Spleen (tissue), 11 donors: ENCODE data around the gene SCN8A. TPM values are rescaled to one million over a fixed set of nuclear protein-coding genes. Genes with fewer than 3 reads are reported as not detected.

Experiments
- DNase-seq: peaks from one replicate; pipeline ENCODE4 v3.0.0-alpha.2; 2020
- H3K27ac ChIP-seq, 8 donors: fragments of 200-600 bp; sonication (generic) in 7 of 8; 1 replicate in 4 of 8; 2 replicates in 4 of 8; pipeline versions ENCODE4 v1.5.0 to v1.8.0; 2016 to 2021; ENCODE audit warnings: inconsistent platforms in 4 of 8, mild to moderate bottlenecking in 4 of 8, moderate library complexity in 1 of 8
- H3K27me3 ChIP-seq, 7 donors: fragments of 200-600 bp; sonication (generic) in 6 of 7; replicated peaks in 1 of 7; 1 replicate in 4 of 7; 2 replicates in 3 of 7; pipeline versions ENCODE4 v1.5.0 to v1.8.0; 2016 to 2021; ENCODE audit warnings: inconsistent platforms in 3 of 7, mild to moderate bottlenecking in 1 of 7
- H3K36me3 ChIP-seq, 6 donors: fragments of 200-600 bp; sonication (generic) in 5 of 6; 1 replicate in 4 of 6; 2 replicates in 2 of 6; pipeline versions ENCODE4 v1.5.0 to v1.8.0; 2016 to 2021; ENCODE audit warnings: inconsistent platforms in 2 of 6
- H3K4me1 ChIP-seq, 6 donors: fragments of 200-600 bp; sonication (generic) in 5 of 6; 1 replicate in 3 of 6; 2 replicates in 3 of 6; pipeline versions ENCODE4 v1.5.0 to v1.8.0; 2016 to 2021; ENCODE audit warnings: inconsistent platforms in 3 of 6
- H3K4me3 ChIP-seq, 8 donors: fragments of 200-600 bp; sonication (generic) in 7 of 8; 1 replicate in 4 of 8; 2 replicates in 4 of 8; pipeline versions ENCODE4 v1.5.0 to v1.8.0; 2016 to 2021; ENCODE audit warnings: inconsistent platforms in 4 of 8, mild to moderate bottlenecking in 4 of 8, moderate library complexity in 2 of 8
- H3K9me3 ChIP-seq, 8 donors: fragments of 200-600 bp; sonication (generic) in 7 of 8; 1 replicate in 4 of 8; 2 replicates in 4 of 8; pipeline versions ENCODE4 v1.5.0 to v1.8.0; 2016 to 2021; ENCODE audit warnings: inconsistent platforms in 4 of 8
- POLR2A ChIP-seq, 3 donors: fragments of 450-650 bp; IDR thresholded peaks; one replicate each; pipeline ENCODE4 v1.5.1; 2017; ENCODE audit warnings: antibody characterized with exemption in 3 of 3, mild to moderate bottlenecking in 1 of 3
- POLR2AphosphoS5 ChIP-seq, 3 donors: sonication (generic); formaldehyde crosslinking; IDR thresholded peaks; one replicate each; pipeline ENCODE4 v1.5.1; 2017; ENCODE audit warnings: antibody characterized with exemption in 3 of 3
- WGBS, 5 donors: extraction: QIAGEN DNeasy Blood & Tissue Kit in 3 of 5; methylation state at CpG; one replicate each; pipeline versions ENCODE4 v1.1.5 to v1.1.7; 2013 to 2018; 5-methylcytosine and 5-hydroxymethylcytosine counted together
- intact Hi-C: fragments of 100-400 bp; cut with DNase I; formaldehyde crosslinking; loops from one replicate; pipeline ENCODE4 v1.15.0; 2023; ENCODE audit warnings: low total_unique reads
- polyA plus RNA-seq, 3 donors: library from polyadenylated mRNA; stranded (reverse); fragments of 200-250 nt; gene quantifications; one replicate each; pipeline ENCODE4 v1.2.1, GENCODE V29; 2013
- total RNA-seq, 7 donors: library from RNA; depleted of rRNA in 3 of 7; stranded (reverse); fragments of >200 nt in 3 of 7; fragmentation: NEBNext Ultra II Directional in 4 of 7; extraction: Animal tissue kit (Norgen Biotek cat#: 25700) in 4 of 7; gene quantifications; one replicate each; pipeline versions ENCODE4 v1.1.0 to v1.2.1, GENCODE V29; 2016 to 2021
- TF ChIP-seq, protein P1 (sequence below), 11 experiments: fragments of 200-600 bp in 7 of 11; fragments of 450-650 bp in 4 of 11; sonication (generic) in 4 of 11; IDR thresholded peaks in 8 of 11; conservative IDR thresholded peaks in 3 of 11; 1 replicate in 7 of 11; 2 replicates in 4 of 11; pipeline versions ENCODE4 v1.4.0 to v1.8.0; 2016 to 2021; ENCODE audit warnings: antibody characterized with exemption in 11 of 11, inconsistent platforms in 4 of 11, mild to moderate bottlenecking in 1 of 11
- donor health status: healthy with polysubstance abuse.
- donor health status: DM: no; HTN: no; CAD: no; lungs with moderate emphysema.
- donor health status: DM: no; HTN: no; CAD: no.
- donor health status: Bipolar disorder and iron deficiency.
- donor health status: healthy.
- donor health status: DM: no; HTN: no; CAD: no.
- donor health status: DM: yes; HTN: yes; CAD: no.

The SCN8A gene
- total and polyA plus RNA-seq, 10 donors, result 0.17 to 4.7 (median 3.0) TPM

DNA sequence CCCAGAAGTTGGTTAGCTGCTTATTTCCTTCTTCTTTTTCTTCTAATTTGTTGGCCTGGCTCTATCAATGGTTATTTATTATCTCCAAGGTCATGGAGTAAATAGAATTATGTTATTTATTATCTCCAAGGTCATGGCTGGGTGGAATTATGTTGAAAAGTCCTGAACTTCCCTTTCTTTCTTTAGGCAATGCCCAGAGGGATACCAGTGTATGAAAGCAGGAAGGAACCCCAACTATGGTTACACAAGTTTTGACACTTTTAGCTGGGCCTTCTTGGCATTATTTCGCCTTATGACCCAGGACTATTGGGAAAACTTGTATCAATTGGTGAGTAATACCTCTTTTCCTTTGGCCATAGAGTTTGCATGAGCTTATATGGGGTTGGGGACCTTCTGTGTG, 111.6 kb downstream of the SCN8A start:
- no peak for DNase-seq
- TF ChIP-seq POLR2A (IDR thresholded peaks at IDR 0.05), result no peak
- TF ChIP-seq, protein P1, sequence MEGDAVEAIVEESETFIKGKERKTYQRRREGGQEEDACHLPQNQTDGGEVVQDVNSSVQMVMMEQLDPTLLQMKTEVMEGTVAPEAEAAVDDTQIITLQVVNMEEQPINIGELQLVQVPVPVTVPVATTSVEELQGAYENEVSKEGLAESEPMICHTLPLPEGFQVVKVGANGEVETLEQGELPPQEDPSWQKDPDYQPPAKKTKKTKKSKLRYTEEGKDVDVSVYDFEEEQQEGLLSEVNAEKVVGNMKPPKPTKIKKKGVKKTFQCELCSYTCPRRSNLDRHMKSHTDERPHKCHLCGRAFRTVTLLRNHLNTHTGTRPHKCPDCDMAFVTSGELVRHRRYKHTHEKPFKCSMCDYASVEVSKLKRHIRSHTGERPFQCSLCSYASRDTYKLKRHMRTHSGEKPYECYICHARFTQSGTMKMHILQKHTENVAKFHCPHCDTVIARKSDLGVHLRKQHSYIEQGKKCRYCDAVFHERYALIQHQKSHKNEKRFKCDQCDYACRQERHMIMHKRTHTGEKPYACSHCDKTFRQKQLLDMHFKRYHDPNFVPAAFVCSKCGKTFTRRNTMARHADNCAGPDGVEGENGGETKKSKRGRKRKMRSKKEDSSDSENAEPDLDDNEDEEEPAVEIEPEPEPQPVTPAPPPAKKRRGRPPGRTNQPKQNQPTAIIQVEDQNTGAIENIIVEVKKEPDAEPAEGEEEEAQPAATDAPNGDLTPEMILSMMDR (IDR thresholded peaks at IDR 0.05 in 8 of 11, conservative IDR thresholded peaks at IDR 0.05 in 3 of 11), result no peak
- TF ChIP-seq POLR2AphosphoS5 (IDR thresholded peaks at IDR 0.05), result no peak
- H3K9me3 ChIP-seq, result no peaks in the 10 kb centered on the region
- peaks cover 0 to 10% (median 3%) of the 10 kb centered on the region in 6 donors for H3K4me1 ChIP-seq
- intact Hi-C loops, result no loop called here
- H3K27me3 ChIP-seq, result no peaks in the 10 kb centered on the region
- H3K27ac ChIP-seq, result peak overlapping the region in 1 of 8 donors; percentile 24
- H3K36me3 ChIP-seq, result no peaks in the 10 kb centered on the region
- no peak overlapping the region for H3K4me3 ChIP-seq
- WGBS, 5 donors, result 36 to 79% (median 64%) methylated on average over 1 of the region's 1 CpG

GRCh38 chr12:51705450-51705849, 114.4 kb downstream of the SCN8A start:
- peak overlapping the region in 2 of 8 donors; percentile 0 to 48 for H3K27ac ChIP-seq
- H3K4me1 ChIP-seq, result peaks cover 0 to 10% (median 3%) of the 10 kb centered on the region in 6 donors
- 78 to 100% (median 98%) methylated on average over 1 of the region's 1 CpG for WGBS, 5 donors
- no peak overlapping the region for H3K4me3 ChIP-seq
- H3K36me3 ChIP-seq, result no peaks in the 10 kb centered on the region
- intact Hi-C loops, result no loop called here
- no peaks in the 10 kb centered on the region for H3K27me3 ChIP-seq
- no peak for DNase-seq
- no peaks in the 10 kb centered on the region for H3K9me3 ChIP-seq
- TF ChIP-seq, protein P1 (IDR thresholded peaks at IDR 0.05 in 8 of 11, conservative IDR thresholded peaks at IDR 0.05 in 3 of 11), result no peak
- TF ChIP-seq POLR2AphosphoS5 (IDR thresholded peaks at IDR 0.05) (no peak), POLR2A (IDR thresholded peaks at IDR 0.05) (no peak)

GRCh38 chr12:51706206-51706605, 115.2 kb downstream of the SCN8A start:
- DNase-seq, result no peak
- peaks cover 0 to 10% (median 3%) of the 10 kb centered on the region in 6 donors for H3K4me1 ChIP-seq
- no peaks in the 10 kb centered on the region for H3K36me3 ChIP-seq
- no peaks in the 10 kb centered on the region for H3K27me3 ChIP-seq
- no peaks in the 10 kb centered on the region for H3K9me3 ChIP-seq
- TF ChIP-seq, protein P1 (IDR thresholded peaks at IDR 0.05 in 8 of 11, conservative IDR thresholded peaks at IDR 0.05 in 3 of 11), result no peak
- TF ChIP-seq POLR2AphosphoS5 (IDR thresholded peaks at IDR 0.05) (no peak), POLR2A (IDR thresholded peaks at IDR 0.05) (no peak)
- no peak overlapping the region for H3K4me3 ChIP-seq
- intact Hi-C loops, result no loop called here
- peak overlapping the region in 1 of 8 donors; percentile 48 for H3K27ac ChIP-seq
- WGBS, 5 donors, result 46 to 72% (median 66%) methylated on average over 3 of the region's 3 CpGs

DNA sequence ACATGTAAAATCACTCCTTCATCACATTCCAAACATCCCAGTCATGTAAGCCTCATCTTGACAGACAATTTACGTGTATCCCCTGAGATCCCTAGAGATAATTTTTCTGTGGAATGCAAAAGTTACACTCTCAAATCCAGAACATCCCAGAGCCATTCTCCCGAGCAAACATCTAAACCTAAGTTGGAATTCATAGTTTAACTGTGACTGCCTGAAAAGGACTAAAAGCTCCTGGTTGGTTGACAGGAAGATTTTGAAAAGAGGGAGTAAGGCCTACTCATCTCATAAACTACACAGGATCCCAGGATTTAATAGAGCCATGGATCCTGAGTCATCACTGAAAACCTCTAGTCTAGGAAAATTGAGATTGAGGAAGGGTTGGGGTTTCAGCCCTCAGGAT, 123.6 kb downstream of the SCN8A start:
- no peaks in the 10 kb centered on the region for H3K27me3 ChIP-seq
- H3K4me1 ChIP-seq, result no peaks in the 10 kb centered on the region
- H3K4me3 ChIP-seq, result no peak overlapping the region
- no peak for DNase-seq
- no peak overlapping the region for H3K27ac ChIP-seq
- H3K36me3 ChIP-seq, result no peaks in the 10 kb centered on the region
- TF ChIP-seq POLR2A (IDR thresholded peaks at IDR 0.05) (no peak), POLR2AphosphoS5 (IDR thresholded peaks at IDR 0.05) (no peak)
- TF ChIP-seq, protein P1 (IDR thresholded peaks at IDR 0.05 in 8 of 11, conservative IDR thresholded peaks at IDR 0.05 in 3 of 11), result no peak
- intact Hi-C loops, result no loop called here
- WGBS, 5 donors, result 79 to 94% (median 91%) methylated on average over 2 of the region's 2 CpGs
- no peaks in the 10 kb centered on the region for H3K9me3 ChIP-seq
